ENCODE measurements around the gene CA10.

The CA10 gene

GRCh38 chr17:52201767-52202519 lies 43.4 kb upstream of the CA10 start:
- H3K27ac ChIP-seq (replicated peaks): no peak overlapping the region
- no peak for TF ChIP-seq REST (IDR thresholded peaks at IDR 0.05; ENCODE audit: insufficient replicate concordance, low read depth)
- TF ChIP-seq POLR2AphosphoS5 (IDR thresholded peaks at IDR 0.05; ENCODE audit: low read depth): no peak
- no peak for TF ChIP-seq CTCF (IDR thresholded peaks at IDR 0.05; ENCODE audit: insufficient read depth, low read length)
- TF ChIP-seq SPI1 (IDR thresholded peaks at IDR 0.05; ENCODE audit: borderline replicate concordance, low read depth): no peak
- no peak for TF ChIP-seq GABPA (IDR thresholded peaks at IDR 0.05; ENCODE audit: low read depth)

GRCh38 chr17:52191491-52191890 lies 33.0 kb upstream of the CA10 start:
- no peak overlapping the region for H3K27ac ChIP-seq (replicated peaks)
- no peak for DNase-seq (ENCODE audit: low read depth in 1 of 2, low spot score in 1 of 2)
- no peaks in the 10 kb centered on the region for H3K27me3 ChIP-seq (ENCODE audit: insufficient read depth, poor library complexity, severe bottlenecking)
- TF ChIP-seq POLR2AphosphoS5 (IDR thresholded peaks at IDR 0.05; ENCODE audit: low read depth) (no peak), SPI1 (IDR thresholded peaks at IDR 0.05; ENCODE audit: borderline replicate concordance, low read depth) (no peak), CTCF (IDR thresholded peaks at IDR 0.05; ENCODE audit: insufficient read depth, low read length) (no peak), GABPA (IDR thresholded peaks at IDR 0.05; ENCODE audit: low read depth) (no peak), REST (IDR thresholded peaks at IDR 0.05; ENCODE audit: insufficient replicate concordance, low read depth) (no peak)
- no peak overlapping the region for H3K4me3 ChIP-seq (replicated peaks; ENCODE audit: insufficient read depth, low read length)

More at GRCh38 chr17:52201767-52202519, 43.4 kb upstream of the CA10 start:
- Histone ChIP-seq H3K27me3 (ENCODE audit: insufficient read depth, poor library complexity, severe bottlenecking) (no peaks in the 10 kb centered on the region), H3K4me3 (replicated peaks; ENCODE audit: insufficient read depth, low read length) (no peak overlapping the region)
- DNase-seq (ENCODE audit: low read depth in 1 of 2, low spot score in 1 of 2): no peak

- H3K4me3 ChIP-seq (replicated peaks; ENCODE audit: insufficient read depth, low read length): no peak overlapping the region
- TF ChIP-seq CTCF (IDR thresholded peaks at IDR 0.05; ENCODE audit: insufficient read depth, low read length) (no peak), REST (IDR thresholded peaks at IDR 0.05; ENCODE audit: insufficient replicate concordance, low read depth) (no peak), POLR2AphosphoS5 (IDR thresholded peaks at IDR 0.05; ENCODE audit: low read depth) (no peak), GABPA (IDR thresholded peaks at IDR 0.05; ENCODE audit: low read depth) (no peak), SPI1 (IDR thresholded peaks at IDR 0.05; ENCODE audit: borderline replicate concordance, low read depth) (no peak)
- DNase-seq (ENCODE audit: low read depth in 1 of 2, low spot score in 1 of 2): no peak
- H3K27ac ChIP-seq (replicated peaks): no peak overlapping the region
- H3K27me3 ChIP-seq (ENCODE audit: insufficient read depth, poor library complexity, severe bottlenecking): no peaks in the 10 kb centered on the region
Observed at GRCh38 chr17:52181782-52182181, 23.3 kb upstream of the CA10 start.

Measured in HL-60 (cell line).